ENCODE results near the gene RIT1.
A peak's percentile ranks its signal among the peaks of the same experiment; 100 is the strongest.
"Not testable (repeated sequence)": the region's sequence is repeated elsewhere in the genome, so short reads cannot be mapped to it uniquely, and the experiment has no call there.

RIT1 gene

DNA sequence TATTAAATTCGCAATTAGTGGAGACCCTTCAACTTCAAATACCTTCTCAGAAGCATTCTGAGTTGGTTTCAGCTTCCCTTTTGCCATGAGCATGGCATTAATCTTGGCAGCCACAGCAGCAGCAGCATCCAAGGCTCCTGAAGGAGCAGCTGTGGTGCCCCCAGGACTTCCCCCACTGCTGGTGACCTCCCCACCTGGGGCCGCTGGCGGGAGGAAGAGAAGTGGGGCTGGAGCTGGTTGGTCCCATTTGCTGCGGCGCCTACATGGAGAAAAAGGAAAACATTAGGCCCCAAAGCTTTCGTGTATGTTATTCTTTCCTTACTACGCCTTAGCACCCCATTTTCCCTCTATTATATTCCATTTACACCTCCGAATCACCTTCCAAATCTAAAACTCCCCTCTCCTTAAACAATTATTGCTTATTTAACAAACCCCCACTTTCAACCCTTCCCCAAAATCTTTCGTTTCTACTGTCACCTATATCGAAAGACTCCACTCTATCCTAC, 22.5 kb upstream of the RIT1 start:
- no peak for DNase-seq (ENCODE audit: low spot score)

DNA sequence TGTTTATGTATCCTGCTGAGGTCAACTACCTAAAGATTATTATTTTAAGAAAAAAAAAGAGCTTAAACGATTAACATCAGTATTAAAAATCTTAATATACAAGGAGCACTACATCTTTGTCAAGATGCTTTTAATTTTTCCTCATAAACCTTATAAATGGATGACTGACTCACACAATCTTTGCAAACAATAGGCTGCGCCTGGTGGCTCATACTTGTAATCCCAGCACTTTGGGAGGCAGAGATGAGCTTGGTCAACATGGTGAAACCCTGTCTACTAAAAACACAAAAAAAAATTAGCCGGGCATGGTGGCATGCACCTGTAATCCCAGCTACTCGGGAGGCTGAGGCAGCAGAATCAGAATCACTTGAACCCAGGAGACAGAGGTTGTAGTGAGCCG, 21.3 kb upstream of the RIT1 start:
- DNase-seq (ENCODE audit: low spot score), result no peak

DNA sequence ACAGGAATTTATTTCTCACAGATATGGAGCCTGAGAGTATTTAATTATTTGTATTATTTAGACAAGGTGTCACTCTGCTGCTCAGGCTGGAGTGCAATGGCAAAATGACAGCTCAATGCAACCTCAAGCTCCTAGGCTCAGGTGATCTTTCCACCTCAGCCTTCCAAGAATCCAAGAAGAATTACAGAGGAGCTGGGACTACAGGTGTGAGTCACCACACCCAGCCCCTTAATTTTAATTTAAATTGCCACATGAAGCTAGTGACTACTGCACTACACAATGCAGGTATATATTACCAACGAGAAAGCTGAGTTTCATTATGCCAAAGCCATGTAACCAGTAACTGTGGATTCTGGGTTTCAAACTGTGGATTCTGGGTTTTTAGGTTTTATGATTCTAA, 20.9 kb upstream of the RIT1 start:
- DNase-seq (ENCODE audit: low spot score), result no peak

- no peak for DNase-seq (ENCODE audit: low spot score)
Observed at GRCh38 chr1:155931332-155932038, 20.3 kb upstream of the RIT1 start.

GRCh38 chr1:155930725-155931124, 19.6 kb upstream of the RIT1 start:
- not testable (repeated sequence) for DNase-seq (ENCODE audit: low spot score)

DNA sequence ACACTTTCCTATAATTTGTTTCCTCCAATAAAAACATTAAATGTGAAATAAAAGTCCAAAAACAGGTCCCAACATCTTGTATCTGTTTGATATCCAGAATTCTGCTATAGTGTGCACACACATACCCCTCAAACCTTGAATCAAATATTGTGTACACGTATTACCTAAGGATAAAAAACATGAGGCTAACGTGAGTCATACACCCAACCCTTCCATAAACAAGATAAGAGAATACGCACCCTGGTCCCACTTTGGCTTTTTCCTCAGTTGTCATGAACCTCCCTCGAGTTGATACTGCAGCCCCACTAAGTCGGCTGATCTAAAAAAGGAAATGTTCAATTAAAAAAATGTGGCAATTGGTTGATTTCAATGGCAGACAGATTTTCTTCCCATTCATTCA, 17.9 kb upstream of the RIT1 start:
- DNase-seq (ENCODE audit: low spot score), result no peak

DNA sequence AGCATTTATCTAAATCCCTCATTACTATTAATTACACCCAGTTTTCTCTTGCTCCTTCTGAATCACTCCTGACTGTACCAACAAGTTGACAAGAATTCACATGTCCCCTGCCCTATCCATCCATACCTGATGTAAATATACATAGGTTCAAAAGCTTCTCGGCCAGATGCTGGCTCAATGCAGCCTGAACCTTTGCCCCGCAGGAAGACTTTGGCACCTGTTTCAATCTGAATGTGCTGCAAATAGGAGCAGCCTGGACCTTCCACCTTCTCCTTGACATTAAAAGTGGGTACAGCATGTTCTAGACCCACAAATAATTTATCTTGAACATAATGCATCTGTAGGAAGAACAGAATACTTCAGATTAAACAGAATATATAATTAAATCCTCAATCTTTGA, 14.4 kb upstream of the RIT1 start:
- DNase-seq (ENCODE audit: low spot score), result no peak

GRCh38 chr1:155920717-155921116, 9.6 kb upstream of the RIT1 start:
- no peak for DNase-seq (ENCODE audit: low spot score)

DNA sequence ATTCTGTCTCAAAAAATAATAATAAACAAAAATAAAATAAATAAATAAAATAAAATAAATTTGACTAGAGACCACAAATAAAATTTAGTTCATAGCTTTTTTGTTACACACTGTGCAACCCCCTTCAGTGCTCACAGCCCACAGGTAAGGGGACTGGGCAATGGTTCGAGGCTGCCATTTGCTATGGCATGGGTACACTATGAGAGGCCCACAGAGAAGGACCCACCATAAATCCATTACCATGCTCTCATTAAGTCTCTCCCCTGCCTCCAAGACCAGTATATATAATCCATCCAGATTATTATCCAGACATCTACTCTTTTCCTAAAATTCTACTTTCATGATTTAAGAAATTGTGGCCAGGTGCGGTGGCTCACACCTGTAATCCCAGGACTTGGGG, 8.7 kb upstream of the RIT1 start:
- DNase-seq (ENCODE audit: low spot score), result no peak

DNA sequence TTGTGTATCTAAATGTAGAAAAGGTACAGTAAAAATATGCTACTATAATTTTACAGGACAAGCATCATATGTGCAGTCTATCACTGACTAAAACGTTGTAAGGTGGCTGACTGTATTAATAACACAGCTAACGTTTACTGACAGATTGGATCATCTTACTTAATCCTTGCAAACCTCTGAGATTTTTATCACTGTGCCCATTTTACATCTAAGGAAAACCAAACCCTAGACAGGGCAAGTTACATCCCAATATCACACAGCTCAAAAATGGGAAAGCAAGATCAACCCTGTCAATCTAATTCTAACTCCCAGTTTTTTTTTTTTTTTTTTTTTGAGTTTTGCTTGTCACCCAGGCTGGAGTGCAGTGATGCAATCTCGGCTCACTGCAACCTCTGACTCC, 7.5 kb upstream of the RIT1 start:
- no peak for DNase-seq (ENCODE audit: low spot score)

DNA sequence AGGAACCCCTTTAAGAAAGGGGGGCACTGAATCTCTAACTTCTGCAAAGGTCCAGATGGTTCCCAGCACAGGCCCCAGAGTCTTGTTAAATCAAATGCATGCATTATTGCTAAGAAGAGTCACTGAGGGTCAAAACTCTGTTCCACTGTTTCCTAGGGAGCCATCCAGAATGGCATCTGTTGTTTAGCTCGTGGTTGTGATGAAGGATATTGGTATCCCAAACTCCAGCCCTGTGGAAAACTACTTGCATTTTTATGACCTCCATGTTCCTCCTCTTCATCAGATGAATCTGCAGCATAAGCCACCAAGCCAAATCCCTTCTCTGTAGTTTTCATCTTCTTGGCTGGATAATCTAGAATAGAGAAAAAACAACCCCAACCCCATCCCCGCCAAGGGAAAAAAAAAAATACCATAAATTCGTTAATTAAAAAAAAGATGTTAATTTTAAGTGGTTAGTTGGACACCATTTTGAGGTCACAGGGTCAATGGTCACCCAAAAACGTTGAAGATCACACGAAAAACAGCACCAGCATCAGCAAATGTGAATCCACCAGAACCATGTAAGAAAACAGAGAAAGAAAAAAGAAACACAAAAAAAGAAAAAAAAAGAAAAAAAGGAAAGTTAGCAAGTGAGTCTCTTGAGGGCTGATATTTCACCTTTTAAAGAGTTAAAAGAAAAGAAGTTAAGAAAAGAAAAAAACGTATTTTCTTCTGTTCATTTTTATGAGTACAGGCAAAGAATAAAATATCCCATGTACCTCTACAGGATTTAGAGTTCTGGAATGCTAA, 3.0 kb upstream of the RIT1 start:
- no peak for DNase-seq (ENCODE audit: low spot score)

- DNase-seq (ENCODE audit: low spot score), result no peak
Observed at GRCh38 chr1:155912056-155912536, 947 bp upstream of the RIT1 start.

DNA sequence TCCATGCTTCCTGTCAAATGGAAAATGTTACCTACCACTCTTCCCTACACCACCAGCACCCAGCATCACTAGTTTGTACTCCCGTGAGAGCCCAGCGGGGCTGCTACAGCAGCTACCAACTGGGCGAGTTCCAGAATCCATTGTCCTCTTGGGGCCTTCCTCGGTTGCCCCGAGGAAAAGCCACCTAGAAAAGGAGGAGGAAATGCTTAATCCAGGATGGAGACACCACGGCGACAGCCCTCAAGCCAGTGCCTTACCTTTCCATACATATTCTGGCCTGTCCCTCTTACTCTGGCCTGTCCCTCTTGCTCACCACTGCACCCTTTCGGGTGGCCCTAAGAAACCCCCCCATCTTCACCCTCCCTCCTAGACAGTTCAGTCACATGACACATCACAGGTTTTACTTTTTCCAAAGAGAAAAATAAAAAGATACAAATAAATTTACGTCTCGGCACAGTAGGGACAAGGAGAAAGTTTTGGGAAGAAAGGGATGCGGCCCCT, 478 bp downstream of the RIT1 start:
- DNase-seq (ENCODE audit: low spot score), result peak; percentile 16

GRCh38 chr1:155909894-155910293, 1.3 kb downstream of the RIT1 start:
- peak; percentile 44 for DNase-seq (ENCODE audit: low spot score)

DNA sequence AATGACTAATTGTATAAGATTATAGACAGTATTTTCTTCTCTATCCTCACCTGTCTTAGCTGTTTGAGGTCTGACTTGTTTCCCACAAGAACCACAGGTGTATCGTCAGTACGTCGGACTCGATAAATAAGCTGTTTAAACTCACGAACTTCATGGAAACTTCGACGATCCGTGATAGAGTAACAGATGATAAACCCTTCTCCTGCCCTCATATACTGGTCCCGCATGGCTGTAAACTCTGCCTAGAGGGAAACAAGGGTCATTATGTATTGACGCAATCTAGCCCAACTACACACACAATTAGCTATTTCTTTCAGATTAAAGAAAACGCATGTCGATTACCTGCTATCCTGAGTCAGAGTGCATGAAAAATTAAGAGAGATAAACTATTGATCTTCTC, 6.9 kb downstream of the RIT1 start:
- DNase-seq (ENCODE audit: low spot score), result no peak

DNA sequence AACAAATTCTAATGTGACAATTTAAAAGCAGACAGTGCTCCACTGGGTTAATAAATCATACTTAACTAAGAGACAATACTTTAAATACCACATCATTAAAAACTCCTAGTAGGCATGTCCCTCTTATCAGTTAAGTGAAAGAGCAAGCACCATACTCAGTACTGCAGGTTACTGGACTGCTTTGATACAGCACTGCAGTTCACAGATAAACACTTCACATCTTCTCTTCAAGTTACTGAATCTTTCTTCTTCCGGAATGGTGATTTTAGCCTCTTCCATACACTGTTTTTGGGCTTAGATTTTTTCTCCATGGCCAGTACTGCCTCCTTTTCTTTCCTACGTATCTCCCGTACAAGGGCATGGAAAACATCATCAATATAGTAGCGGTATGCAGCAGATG, 11.0 kb downstream of the RIT1 start:
- DNase-seq (ENCODE audit: low spot score), result no peak

- DNase-seq (ENCODE audit: low spot score), result no peak
Observed at GRCh38 chr1:155899683-155900082, 11.5 kb downstream of the RIT1 start.

GRCh38 chr1:155898888-155899287, 12.3 kb downstream of the RIT1 start:
- no peak for DNase-seq (ENCODE audit: low spot score)

GRCh38 chr1:155897746-155898145, 13.4 kb downstream of the RIT1 start:
- DNase-seq (ENCODE audit: low spot score), result no peak

GRCh38 chr1:155896476-155896875, 14.7 kb downstream of the RIT1 start:
- not testable (repeated sequence) for DNase-seq (ENCODE audit: low spot score)

GRCh38 chr1:155895617-155896016, 15.5 kb downstream of the RIT1 start:
- DNase-seq (ENCODE audit: low spot score), result not testable (repeated sequence)

DNA sequence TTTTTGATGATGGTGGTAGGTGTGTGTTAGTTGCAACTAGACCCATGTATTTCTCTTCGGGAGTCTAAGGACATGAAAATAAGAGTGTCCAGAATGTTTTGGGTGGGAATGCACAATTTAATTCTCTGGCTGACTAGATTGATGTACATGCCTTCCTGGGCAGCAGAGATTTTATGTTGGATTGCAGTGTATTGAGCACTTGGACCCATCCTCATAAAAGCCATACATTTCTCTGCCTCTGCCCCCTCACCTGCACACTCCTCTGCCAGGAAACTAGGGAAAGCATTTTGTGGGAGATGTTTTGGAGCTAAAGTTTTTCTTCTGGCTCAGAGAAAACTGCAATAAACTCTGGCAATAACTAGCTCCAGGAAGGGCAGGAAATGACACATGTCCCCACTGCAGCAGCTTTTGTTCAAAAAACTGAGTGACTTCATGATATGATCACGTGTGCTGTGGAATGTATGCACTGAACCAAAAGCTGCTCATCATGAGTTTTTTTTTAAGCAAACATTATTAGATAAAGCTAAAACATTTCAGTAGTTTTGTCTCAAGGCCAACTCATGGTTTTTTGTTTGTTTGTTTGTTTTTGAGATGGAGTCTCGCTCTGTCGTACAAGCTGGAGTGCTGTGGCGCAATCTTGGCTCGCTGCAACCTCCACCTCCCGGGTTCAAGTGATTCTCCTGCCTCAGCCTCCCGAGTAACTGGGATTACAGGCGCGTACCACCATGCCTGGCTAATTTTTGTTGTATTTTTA, 17.6 kb downstream of the RIT1 start:
- peak; percentile 38 for DNase-seq (ENCODE audit: low spot score)
